A673 (cell line): ENCODE results near the gene AGRP. TPM values are rescaled to one million over a fixed set of nuclear protein-coding genes. Genes with fewer than 3 reads are reported as not detected.

Experiments used
- BruUV-seq: library from RNA; stranded (reverse); fragments of 400-500 nt; replicated peaks from 2 replicates; lab custom pipeline; 2021; lab: Mats Ljungman, UMichigan
- CTCF ChIA-PET: fragments of 300-600 bp; sonication (Branson Sonifier 250); formaldehyde crosslinking; loops from one replicate; lab custom pipeline; 2022; ENCODE audit warnings: antibody characterized with exemption; lab: Charles Lee
- POLR2A ChIA-PET: fragments of 300-600 bp; sonication (Branson Sonifier 250); formaldehyde crosslinking; loops from one replicate; lab custom pipeline; 2022; ENCODE audit warnings: antibody characterized with exemption; ENCODE audit not compliant: low non-redundant PET; lab: Charles Lee
- DNase-seq: peaks from one replicate; pipeline ENCODE4 v3.0.0-alpha.2; 2015; ENCODE audit warnings: low spot score
- H3K27ac ChIP-seq: fragments of 200-600 bp; sonication (generic); 2 replicates; pipeline ENCODE4 v1.5.1; 2016; ENCODE audit warnings: mixed run types, low read depth, mild to moderate bottlenecking, mixed read lengths, antibody characterized with exemption, low read length; ENCODE audit not compliant: poor library complexity, severe bottlenecking
- H3K27me3 ChIP-seq: fragments of 200-600 bp; sonication (generic); replicated peaks from 2 replicates; pipeline ENCODE4 v1.6.1; 2017; ENCODE audit warnings: mixed run types, low read depth, mild to moderate bottlenecking, mixed read lengths, antibody characterized with exemption, low read length; ENCODE audit not compliant: insufficient read depth, poor library complexity
- H3K36me3 ChIP-seq: fragments of 200-600 bp; sonication (generic); 2 replicates; pipeline ENCODE4 v1.6.1; 2016; ENCODE audit warnings: mixed run types, mild to moderate bottlenecking, mixed read lengths, antibody characterized with exemption, low read length; ENCODE audit not compliant: insufficient read depth, poor library complexity, severe bottlenecking
- H3K4me1 ChIP-seq: fragments of 200-600 bp; sonication (generic); 2 replicates; pipeline ENCODE4 v1.6.1; 2017; ENCODE audit warnings: mixed run types, mild to moderate bottlenecking, mixed read lengths, antibody characterized with exemption, low read length; ENCODE audit not compliant: insufficient read depth, poor library complexity, severe bottlenecking
- H3K4me3 ChIP-seq: fragments of 200-600 bp; sonication (generic); 2 replicates; pipeline ENCODE4 v1.5.1; 2016; ENCODE audit warnings: low read depth, mixed run types, mild to moderate bottlenecking, mixed read lengths, low read length; ENCODE audit not compliant: poor library complexity, severe bottlenecking
- H3K9me3 ChIP-seq: fragments of 200-600 bp; sonication (generic); 2 replicates; pipeline ENCODE4 v1.6.1; 2016; ENCODE audit warnings: mixed run types, low read depth, mild to moderate bottlenecking, mixed read lengths, antibody characterized with exemption, low read length; ENCODE audit not compliant: poor library complexity, severe bottlenecking
- CTCF ChIP-seq: fragments of 300-800, 200-600 bp; sonication (generic); conservative IDR thresholded peaks from 2 replicates; pipeline ENCODE4 v1.5.1; 2017; ENCODE audit warnings: low read depth, mild to moderate bottlenecking, antibody characterized with exemption, low read length, moderate library complexity, mixed read lengths
- EZH2 ChIP-seq: fragments of 200-600 bp; sonication (generic); IDR thresholded peaks from 2 replicates; pipeline ENCODE4 v1.6.1; 2017; ENCODE audit warnings: borderline replicate concordance, low read depth, mild to moderate bottlenecking, mixed read lengths, antibody characterized with exemption, low read length; ENCODE audit not compliant: poor library complexity, severe bottlenecking
- intact Hi-C: fragments of 100-400 bp; cut with micrococcal nuclease; formaldehyde crosslinking; loops from one replicate; pipeline ENCODE4 v1.10.0; 2022; ENCODE audit not compliant: unreplicated experiment
- total RNA-seq: library from RNA; stranded (reverse); gene quantifications from 2 replicates; pipeline ENCODE4 v1.2.3, GENCODE V29; 2021

Gene AGRP
- total RNA-seq, 1 experiment from 2014 or later = not detected

DNA sequence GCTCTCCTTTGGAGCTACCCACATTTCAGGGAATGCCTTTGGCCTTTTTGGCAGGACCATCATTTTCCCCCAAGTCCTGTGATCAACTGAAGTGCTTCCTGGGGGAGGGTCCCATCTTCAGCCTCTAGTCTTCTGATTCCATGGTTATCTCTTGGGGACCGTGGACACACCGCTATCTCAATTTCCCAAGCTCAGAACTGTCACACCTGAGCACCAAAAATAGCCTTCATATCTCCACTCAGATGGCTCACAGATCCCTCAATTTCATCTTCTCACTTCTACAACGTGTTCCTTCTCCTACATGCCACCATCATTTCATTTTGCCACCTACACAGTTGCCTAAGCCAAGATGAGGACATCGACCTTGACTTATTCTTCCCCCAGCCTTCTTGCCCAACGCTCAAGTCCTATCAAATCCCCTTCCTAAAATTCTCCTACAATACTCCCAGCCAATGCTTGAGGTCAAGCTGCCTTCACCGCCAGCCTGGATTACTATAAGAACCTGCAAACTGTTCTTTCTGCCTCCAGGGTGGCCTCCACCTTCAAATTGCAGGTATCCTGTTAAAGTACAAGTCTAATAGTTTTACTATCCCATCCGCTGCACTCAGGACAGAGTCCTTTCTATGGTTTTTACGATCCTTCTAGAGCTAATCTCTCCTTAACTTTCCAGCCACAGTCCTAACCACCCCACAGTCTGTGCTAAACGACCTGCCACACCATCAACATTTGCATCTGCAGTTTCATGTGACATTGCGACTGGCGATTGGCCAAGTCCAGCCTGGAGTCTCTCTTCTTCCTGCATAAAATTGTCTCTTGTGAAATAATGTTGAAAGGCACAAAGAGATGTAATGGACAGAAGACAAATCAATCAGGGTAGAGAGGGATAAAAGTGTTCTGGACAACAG, 8.5 kb downstream of the AGRP start:
- BruUV-seq = no TSS peak

DNA sequence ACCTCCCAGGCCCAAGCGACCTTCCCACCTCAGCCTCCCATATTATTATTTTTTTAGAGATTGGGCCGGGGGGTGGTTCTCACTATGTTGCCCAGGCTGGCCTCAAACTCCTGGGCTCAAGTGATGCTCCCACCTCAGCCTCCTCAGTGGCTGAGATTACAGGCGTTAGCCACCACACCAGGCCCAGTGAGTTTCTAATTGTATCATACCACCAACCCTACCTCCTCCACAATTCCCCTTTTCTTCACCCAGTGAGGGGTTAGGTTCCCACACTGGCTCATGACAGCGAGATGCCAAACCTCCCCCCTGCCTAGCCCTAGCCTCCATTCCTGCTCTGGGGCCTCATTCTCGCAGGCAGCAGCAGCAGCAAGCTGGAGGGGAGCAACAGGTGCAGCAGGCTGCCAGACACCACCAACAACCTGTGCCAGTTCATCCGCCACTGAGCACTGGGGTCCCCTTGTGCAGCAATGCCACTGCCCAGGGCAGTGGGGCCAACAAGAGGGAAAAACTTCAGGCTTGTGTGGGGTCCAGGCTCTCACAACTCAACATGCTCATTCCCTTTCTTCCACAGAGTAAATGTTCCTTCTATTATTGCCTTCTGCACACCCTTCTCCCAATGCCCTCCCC, 11.5 kb downstream of the AGRP start:
- ChIA-PET POLR2A (no interaction called here), CTCF (interaction anchor here (1.0 kb wide), 1 partner anchor 23 kb away, joined by 3 read pairs; no protein-coding TSS in a partner anchor)
- intact Hi-C loops = no loop called here
- BruUV-seq = no TSS peak
- Histone ChIP-seq H3K4me3 (no peak overlapping the region), H3K9me3 (no peaks in the 10 kb centered on the region), H3K27me3 (no peaks in the 10 kb centered on the region), H3K4me1 (no peaks in the 10 kb centered on the region), H3K36me3 (no peaks in the 10 kb centered on the region), H3K27ac (no peak overlapping the region)
- DNase-seq = no peak
- TF ChIP-seq CTCF (no peak), EZH2 (no peak)

More for the DNA sequence above, 8.5 kb downstream of the AGRP start:
- ChIA-PET CTCF (no interaction called here), POLR2A (no interaction called here)
- H3K4me3 ChIP-seq = no peak overlapping the region
- TF ChIP-seq EZH2 (no peak), CTCF (no peak)
- no peaks in the 10 kb centered on the region for H3K4me1 ChIP-seq
- H3K9me3 ChIP-seq = no peaks in the 10 kb centered on the region
- no peaks in the 10 kb centered on the region for H3K36me3 ChIP-seq
- no peak overlapping the region for H3K27ac ChIP-seq
- intact Hi-C loops = no loop called here
- no peak for DNase-seq
- H3K27me3 ChIP-seq = no peaks in the 10 kb centered on the region

DNA sequence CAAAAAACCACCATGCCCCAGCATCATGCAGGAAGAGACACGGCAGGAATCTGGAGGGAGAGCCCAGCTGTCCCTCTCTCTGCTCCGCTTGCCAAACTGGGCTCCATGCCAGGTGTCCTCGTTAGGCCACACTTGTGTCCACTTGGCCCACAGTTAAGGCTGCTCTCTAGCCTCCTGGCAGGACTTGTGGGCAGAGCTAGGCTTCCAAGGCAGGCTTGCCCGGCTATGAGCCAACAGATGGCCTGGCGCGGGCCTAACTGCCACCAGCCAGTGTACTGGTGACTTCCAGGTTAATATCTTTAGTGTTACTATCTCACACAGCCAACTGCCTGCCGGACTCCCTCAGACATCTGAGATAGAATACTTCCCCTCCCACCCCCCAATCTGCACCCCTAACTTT, 13.0 kb downstream of the AGRP start:
- BruUV-seq = no TSS peak
- Histone ChIP-seq H3K4me1 (peaks cover 3% of the 10 kb centered on the region), H3K27me3 (no peaks in the 10 kb centered on the region), H3K9me3 (no peaks in the 10 kb centered on the region), H3K4me3 (no peak overlapping the region), H3K36me3 (no peaks in the 10 kb centered on the region), H3K27ac (no peak overlapping the region)
- intact Hi-C loops = no loop called here
- no peak for DNase-seq
- ChIA-PET POLR2A (no interaction called here), CTCF (no interaction called here)
- TF ChIP-seq CTCF (no peak), EZH2 (no peak)
